Esophagus muscularis mucosa (tissue), 3 donors: ENCODE data around the gene KITLG.

Source experiments
- POLR2A ChIP-seq: fragments of 450-650 bp; IDR thresholded peaks from one replicate; pipeline ENCODE4 v1.6.1; 2017; ENCODE audit warnings: antibody characterized with exemption, moderate library complexity, mild to moderate bottlenecking, low read depth
- TF ChIP-seq, protein P1 (sequence below), 3 experiments: fragments of 200-600 bp in 2 of 3; fragments of 450-650 bp in 1 of 3; sonication (generic) in 2 of 3; IDR thresholded peaks; one replicate each; pipeline ENCODE4 v1.5.1; 2017 to 2019; ENCODE audit warnings: antibody characterized with exemption in 3 of 3, mild to moderate bottlenecking in 2 of 3, moderate library complexity in 1 of 3

DNA sequence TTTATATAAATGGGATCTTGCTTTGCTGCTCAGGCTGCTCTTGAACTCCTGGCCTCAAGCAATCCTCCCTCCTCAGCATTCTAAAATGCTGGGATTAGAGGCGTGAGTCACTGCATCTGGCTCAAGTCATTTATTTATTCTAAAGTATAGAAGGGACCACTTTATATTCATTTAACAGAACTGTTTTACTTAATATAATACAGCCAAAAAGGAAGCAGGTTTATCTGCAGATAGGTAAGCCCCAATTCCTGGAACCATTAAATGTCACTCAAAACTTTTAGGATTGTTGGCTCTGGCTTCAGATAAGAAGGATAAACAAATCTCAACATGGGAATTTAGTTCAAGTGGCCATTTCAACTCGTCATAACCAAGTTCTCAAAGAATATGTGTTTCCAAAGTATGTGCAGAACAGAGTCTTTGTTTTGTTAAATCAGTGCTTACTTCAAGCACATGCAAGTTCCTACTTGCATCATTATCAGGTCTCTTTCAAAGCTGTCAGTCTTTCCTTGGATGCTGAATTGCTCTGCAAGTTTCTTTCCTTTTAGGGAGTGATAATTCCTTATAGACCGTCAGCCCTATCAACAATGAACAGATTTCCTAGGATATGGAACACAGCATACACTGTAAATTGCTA is 60.4 kb downstream of the KITLG start:
- no peak for TF ChIP-seq POLR2A
- TF ChIP-seq, protein P1, sequence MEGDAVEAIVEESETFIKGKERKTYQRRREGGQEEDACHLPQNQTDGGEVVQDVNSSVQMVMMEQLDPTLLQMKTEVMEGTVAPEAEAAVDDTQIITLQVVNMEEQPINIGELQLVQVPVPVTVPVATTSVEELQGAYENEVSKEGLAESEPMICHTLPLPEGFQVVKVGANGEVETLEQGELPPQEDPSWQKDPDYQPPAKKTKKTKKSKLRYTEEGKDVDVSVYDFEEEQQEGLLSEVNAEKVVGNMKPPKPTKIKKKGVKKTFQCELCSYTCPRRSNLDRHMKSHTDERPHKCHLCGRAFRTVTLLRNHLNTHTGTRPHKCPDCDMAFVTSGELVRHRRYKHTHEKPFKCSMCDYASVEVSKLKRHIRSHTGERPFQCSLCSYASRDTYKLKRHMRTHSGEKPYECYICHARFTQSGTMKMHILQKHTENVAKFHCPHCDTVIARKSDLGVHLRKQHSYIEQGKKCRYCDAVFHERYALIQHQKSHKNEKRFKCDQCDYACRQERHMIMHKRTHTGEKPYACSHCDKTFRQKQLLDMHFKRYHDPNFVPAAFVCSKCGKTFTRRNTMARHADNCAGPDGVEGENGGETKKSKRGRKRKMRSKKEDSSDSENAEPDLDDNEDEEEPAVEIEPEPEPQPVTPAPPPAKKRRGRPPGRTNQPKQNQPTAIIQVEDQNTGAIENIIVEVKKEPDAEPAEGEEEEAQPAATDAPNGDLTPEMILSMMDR (IDR thresholded peaks at IDR 0.05), result no peak
